ENCODE data around the gene DNAH8.

DNAH8 gene

GRCh38 chr6:38797391-38797790, 82.3 kb downstream of the DNAH8 start:
- DNase-seq, result no peak

- DNase-seq, result no peak
Measured at GRCh38 chr6:38799529-38800184, 84.5 kb downstream of the DNAH8 start.

GRCh38 chr6:38801305-38801704, 86.2 kb downstream of the DNAH8 start:
- DNase-seq, result no peak

- no peak for DNase-seq
Measured at GRCh38 chr6:38802497-38802896, 87.4 kb downstream of the DNAH8 start.

GRCh38 chr6:38803129-38803528, 88.0 kb downstream of the DNAH8 start:
- no peak for DNase-seq

- no peak for DNase-seq
Measured at GRCh38 chr6:38804358-38804757, 89.2 kb downstream of the DNAH8 start.

- no peak for DNase-seq
Measured at GRCh38 chr6:38805127-38805655, 90.1 kb downstream of the DNAH8 start.

GRCh38 chr6:38805692-38806091, 90.6 kb downstream of the DNAH8 start:
- no peak for DNase-seq

- DNase-seq, result no peak
Measured at GRCh38 chr6:38806271-38806670, 91.2 kb downstream of the DNAH8 start.

GRCh38 chr6:38806833-38807232, 91.7 kb downstream of the DNAH8 start:
- DNase-seq, result no peak

- no peak for DNase-seq
Measured at GRCh38 chr6:38808039-38808438, 92.9 kb downstream of the DNAH8 start.

GRCh38 chr6:38813041-38813823, 98.1 kb downstream of the DNAH8 start:
- no peak for DNase-seq

GRCh38 chr6:38814761-38815160, 99.7 kb downstream of the DNAH8 start:
- DNase-seq, result no peak

GRCh38 chr6:38815250-38815649, 100.1 kb downstream of the DNAH8 start:
- no peak for DNase-seq

GRCh38 chr6:38818691-38819090, 103.6 kb downstream of the DNAH8 start:
- DNase-seq, result no peak

- DNase-seq, result no peak
Measured at GRCh38 chr6:38822963-38823362, 107.9 kb downstream of the DNAH8 start.

GRCh38 chr6:38824243-38824894, 109.3 kb downstream of the DNAH8 start:
- no peak for DNase-seq

- DNase-seq, result no peak
Measured at GRCh38 chr6:38827024-38827423, 111.9 kb downstream of the DNAH8 start.

- no peak for DNase-seq
Measured at GRCh38 chr6:38831865-38832264, 116.8 kb downstream of the DNAH8 start.

- no peak for DNase-seq
Measured at GRCh38 chr6:38833320-38833719, 118.2 kb downstream of the DNAH8 start.

- DNase-seq, result no peak
Measured at GRCh38 chr6:38836585-38836984, 121.5 kb downstream of the DNAH8 start.

- DNase-seq, result no peak
Measured at GRCh38 chr6:38837101-38837500, 122.0 kb downstream of the DNAH8 start.

- DNase-seq, result no peak
Measured at GRCh38 chr6:38843798-38844197, 128.7 kb downstream of the DNAH8 start.

GRCh38 chr6:38845931-38846330, 130.8 kb downstream of the DNAH8 start:
- no peak for DNase-seq

Measured in activated CD4-positive, alpha-beta T cell treated with anti-CD3 and anti-CD28 coated beads for 48 hours (primary cell).